GM18498 (cell line): Measurements from ENCODE around the gene CTAGE1.
"Not testable (repeated sequence)": the region's sequence is repeated elsewhere in the genome, so short reads cannot be mapped to it uniquely, and the experiment has no call there.

ENCODE experiments used
- ATAC-seq: cut with Tn5 transposase; IDR thresholded peaks from one replicate; pipeline ENCODE4 v1.9.1; 2021; ENCODE audit warnings: mild to moderate bottlenecking, moderate library complexity; ENCODE audit not compliant: unreplicated experiment

CTAGE1 gene, protein sequence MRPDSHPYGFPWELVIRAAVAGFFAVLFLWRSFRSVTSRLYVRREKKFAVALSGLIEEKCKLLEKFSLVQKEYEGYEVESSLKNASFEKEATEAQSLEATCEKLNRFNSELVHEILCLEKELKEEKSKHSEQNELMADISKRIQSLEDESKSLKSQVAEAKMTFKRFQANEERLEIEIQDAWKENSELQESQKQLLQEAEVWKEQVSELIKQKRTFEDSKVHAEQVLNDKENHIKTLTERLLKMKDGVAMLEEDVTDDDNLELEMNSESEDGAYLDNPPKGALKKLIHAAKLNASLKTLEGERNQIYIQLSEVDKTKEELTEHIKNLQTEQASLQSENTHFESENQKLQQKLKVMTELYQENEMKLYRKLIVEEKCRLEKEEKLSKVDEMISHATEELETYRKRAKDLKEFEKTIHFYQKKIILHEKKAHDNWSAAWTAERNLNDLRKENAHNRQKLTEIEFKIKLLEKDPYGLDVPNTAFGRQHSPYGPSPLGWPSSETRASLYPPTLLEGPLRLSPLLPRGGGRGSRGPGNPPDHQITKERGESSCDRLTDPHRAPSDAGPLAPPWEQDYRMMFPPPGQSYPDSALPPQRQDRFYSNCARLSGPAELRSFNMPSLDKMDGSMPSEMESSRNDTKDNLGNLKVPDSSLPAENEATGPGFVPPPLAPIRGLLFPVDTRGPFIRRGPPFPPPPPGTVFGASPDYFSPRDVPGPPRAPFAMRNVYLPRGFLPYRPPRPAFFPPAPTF

DNA sequence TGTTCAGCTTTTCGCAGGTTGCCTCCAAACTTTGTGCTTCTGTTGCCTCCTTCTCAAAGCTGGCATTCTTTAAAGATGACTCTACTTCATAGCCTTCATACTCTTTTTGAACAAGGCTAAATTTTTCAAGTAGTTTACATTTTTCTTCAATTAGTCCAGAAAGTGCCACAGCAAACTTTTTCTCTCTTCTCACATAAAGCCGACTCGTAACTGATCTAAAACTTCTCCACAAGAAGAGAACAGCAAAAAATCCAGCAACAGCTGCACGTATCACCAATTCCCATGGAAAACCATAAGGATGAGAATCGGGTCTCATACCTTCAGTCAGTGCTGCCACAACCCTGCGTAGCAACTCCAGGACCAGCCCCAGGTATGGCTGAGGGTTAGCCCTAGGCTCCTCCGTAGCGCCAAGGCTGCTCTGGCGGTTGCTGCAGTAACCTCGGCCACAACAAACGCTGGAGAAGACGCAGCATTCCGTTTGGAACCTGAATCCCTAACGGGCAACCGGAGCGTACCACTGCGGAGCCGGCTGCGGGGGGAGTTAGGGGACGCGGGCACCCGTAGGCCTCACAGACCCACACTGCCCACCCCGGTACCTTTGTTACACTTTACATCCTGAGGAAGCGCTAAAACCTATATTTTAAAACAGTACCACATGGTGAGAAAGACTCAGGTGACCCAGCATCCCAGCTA, at the start of gene CTAGE1:
Gene CTAGE1 (minus strand): TSS at position 420 of the 693 bp plus-strand sequence. CDS start 104 bp downstream, at position 316.
- no peak for ATAC-seq

GRCh38 chr18:22466608-22467395, 49.1 kb upstream of the CTAGE1 start:
- ATAC-seq: no peak

GRCh38 chr18:22465859-22466457, 48.2 kb upstream of the CTAGE1 start:
- ATAC-seq: no peak

- no peak for ATAC-seq
Measured at GRCh38 chr18:22463076-22463475, 45.4 kb upstream of the CTAGE1 start.

GRCh38 chr18:22459491-22459890, 41.8 kb upstream of the CTAGE1 start:
- ATAC-seq: no peak

GRCh38 chr18:22457524-22457923, 39.8 kb upstream of the CTAGE1 start:
- ATAC-seq: no peak

DNA sequence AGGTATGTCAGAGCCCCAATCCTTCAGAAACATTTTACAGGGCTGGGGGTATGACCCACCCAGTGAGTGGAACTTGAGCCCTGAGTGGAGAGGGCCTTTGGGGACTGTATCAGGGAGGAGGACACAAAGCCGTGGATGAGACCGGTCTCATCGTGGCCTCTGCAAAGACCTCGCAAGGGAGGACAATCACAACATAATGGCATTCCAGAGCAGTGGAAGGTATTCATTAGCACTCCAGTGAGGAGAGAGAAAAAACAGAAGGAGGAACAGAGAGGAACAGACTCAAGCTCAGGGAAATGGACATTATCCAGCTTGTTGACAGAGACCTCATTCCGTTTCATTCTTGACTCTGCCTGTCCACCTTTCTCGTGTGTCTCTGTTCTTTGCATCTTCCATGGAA, 38.8 kb upstream of the CTAGE1 start:
- no peak for ATAC-seq

DNA sequence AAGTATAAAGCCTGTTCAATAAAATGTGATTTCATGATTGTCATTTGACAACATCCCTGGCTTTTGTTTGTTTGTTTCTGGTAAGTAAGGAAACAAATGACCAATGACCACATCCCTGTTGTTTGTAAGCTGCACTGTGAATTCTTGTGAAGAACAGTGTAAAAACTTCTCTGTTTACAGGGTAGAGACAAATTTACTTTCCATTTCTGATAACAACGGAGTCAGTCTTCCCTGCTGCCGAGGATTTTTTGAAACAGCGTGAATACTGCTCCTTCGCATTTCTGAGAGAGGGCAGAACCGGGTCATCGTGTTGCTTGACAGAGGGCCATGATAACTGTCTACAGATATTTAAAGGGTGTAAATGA, 38.4 kb upstream of the CTAGE1 start:
- no peak for ATAC-seq

DNA sequence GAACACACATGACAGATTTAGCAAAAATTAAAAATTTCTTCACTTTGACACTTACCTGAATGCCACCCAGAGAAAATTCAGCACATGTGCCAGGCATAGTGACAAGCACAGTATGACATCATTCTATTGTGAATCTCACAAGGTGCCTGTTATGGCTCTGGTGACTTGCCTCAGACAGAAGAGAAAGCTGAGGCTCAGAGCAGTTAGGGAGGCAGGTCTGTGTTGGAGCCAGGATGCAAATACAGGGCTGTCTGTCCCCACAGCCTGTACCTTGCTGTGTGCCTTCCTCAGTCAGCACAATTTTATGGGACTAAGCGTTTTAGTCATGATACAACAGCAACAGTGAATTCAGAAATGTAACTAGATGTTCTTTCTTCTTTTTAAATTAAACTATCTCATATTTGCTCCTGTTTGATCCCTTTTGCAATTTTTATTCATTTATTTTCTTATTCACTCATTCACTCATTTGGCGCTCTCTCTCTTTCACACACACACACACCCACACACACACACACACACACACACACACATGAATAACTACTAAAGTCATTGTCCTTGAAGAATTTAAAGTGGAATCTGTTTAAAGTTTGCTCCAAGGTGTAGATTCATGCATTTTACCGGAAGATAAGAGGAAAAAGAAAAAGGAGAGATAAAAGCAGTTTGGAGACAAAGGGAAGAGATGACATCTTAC, 37.9 kb upstream of the CTAGE1 start:
- ATAC-seq: no peak

- no peak for ATAC-seq
Measured at GRCh38 chr18:22453315-22453714, 35.6 kb upstream of the CTAGE1 start.

GRCh38 chr18:22452226-22452668, 34.5 kb upstream of the CTAGE1 start:
- ATAC-seq: no peak

- ATAC-seq: no peak
Measured at GRCh38 chr18:22451796-22452195, 34.1 kb upstream of the CTAGE1 start.

GRCh38 chr18:22450766-22451165, 33.1 kb upstream of the CTAGE1 start:
- not testable (repeated sequence) for ATAC-seq

DNA sequence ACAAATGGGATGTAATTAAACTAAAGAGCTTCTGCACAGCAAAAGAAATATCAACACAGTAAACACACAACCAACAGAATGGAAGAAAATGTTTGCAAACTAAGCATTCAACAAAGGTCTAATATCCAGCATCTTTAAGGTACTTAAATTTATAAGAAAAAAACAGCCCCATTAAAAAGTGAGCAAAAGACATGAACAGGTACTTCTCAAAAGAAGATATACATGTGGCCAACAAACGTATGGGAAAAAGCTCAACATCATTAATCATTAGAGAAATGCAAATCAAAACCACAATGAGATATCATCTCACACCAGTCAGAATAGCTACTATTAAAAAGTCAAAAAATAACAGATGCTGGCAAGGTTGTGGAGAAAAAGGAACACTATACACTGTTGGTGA, 32.6 kb upstream of the CTAGE1 start:
- not testable (repeated sequence) for ATAC-seq

- not testable (repeated sequence) for ATAC-seq
Measured at GRCh38 chr18:22449753-22450152, 32.0 kb upstream of the CTAGE1 start.

GRCh38 chr18:22448238-22448637, 30.5 kb upstream of the CTAGE1 start:
- ATAC-seq: no peak

DNA sequence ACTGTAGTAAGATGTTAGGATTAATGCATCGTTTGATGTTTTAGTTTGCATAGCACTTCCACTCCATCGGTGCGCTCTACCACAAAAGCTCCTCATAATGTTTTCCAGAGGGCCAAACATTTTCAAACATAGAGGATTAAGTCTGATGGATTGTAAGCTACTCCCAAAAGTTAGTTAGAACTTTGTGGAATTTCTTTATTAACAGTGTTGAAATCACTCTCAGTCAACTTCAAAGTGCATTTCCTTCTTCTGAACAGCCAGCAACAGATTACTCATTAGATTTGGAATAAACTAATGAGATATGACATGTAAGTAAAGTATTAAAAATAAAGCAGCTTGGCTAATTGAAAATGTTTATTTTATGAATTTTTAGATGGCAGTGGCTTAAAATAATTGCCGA, 30.1 kb upstream of the CTAGE1 start:
- ATAC-seq: no peak

DNA sequence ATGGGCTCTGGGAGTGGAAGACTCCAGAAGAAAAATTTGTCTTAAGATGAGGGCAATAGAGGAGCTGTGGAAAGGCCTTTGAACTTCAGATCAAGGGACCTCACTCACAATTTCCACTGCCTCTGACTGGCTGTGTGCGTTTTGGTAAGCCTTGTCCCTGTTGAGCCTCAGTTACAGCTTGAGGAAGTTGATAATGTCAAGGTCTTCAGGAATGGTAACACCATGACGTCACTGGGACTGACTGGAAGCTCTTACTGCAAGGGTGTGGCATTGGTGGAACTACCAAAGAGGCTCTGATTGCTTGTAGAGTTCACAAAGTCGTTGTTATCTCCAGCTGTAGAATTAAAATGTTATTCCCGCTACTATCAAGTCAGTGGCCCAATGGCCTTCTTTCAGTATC, 29.2 kb upstream of the CTAGE1 start:
- no peak for ATAC-seq

DNA sequence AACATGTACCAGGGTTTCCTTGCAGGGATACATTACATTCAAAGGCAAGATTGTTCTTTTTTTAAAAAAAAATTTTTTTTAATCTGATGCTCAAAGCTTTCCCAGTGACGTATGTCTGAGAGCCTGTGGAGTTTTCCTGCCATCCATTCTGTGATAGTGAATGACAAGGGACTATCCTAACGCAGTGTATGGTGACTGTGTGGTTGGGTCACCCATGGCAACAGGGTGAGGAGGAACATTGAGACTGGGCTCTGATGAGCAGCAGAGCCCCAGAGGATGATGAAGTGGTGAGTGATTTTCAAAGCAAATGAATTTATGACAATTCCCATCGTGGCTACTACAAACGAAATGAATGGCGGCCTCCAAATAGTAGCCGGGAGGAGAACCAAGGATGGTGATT, 28.6 kb upstream of the CTAGE1 start:
- no peak for ATAC-seq

- ATAC-seq: no peak
Measured at GRCh38 chr18:22441638-22442037, 23.9 kb upstream of the CTAGE1 start.
